ENCODE measurements around the gene GPR176. TPM values are rescaled to one million over a fixed set of nuclear protein-coding genes. Genes with fewer than 3 reads are reported as not detected.

GPR176 gene
- polyA plus RNA-seq, 1 of the 3 experiments (the other 2 are of a cell fraction), result 21.9 TPM

DNA sequence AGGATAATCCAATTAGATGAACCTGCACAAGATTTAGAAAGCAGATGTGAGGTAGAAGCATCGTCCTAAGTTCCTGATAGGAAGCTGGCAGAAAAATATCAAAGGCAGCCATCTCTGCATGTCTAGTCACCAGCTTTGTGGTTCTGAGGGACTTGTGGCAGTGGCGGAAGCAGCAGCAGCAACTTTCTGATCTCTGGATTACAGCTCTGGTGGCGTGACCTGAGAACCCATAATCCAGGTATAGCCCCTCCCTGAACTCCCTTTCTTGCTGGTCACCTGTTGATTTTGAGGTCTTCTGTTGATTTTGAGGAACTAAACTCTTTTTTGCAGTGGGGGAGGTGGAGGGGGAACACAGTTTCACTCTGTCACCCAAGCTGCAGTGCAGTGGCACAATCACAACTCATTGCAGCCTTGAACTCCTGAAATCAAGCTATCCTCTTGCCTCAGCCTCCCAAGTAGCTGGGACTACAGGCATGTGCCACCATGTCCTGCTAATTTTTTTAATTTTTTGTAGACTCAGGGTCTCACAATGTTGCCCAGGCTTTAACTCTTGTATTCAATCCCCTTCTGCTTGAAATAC lies 145.3 kb downstream of the GPR176 start:
- no peaks in the 10 kb centered on the region for H3K36me3 ChIP-seq (replicated peaks in 1 of 2; ENCODE audit: control insufficient read depth in 1 of 2, insufficient read depth in 2 of 2, low read length in 1 of 2)
- no peak overlapping the region for H3K4me2 ChIP-seq
- H3K4me3 ChIP-seq (ENCODE audit: low read depth in 2 of 2, low read length in 1 of 2), result no peak overlapping the region
- peak overlapping the region in 1 of 2 experiments; percentile 53; a peak in 1 of 4 replicates for H3K27ac ChIP-seq (ENCODE audit: low read depth in 2 of 2, low read length in 1 of 2)
- no peaks in the 10 kb centered on the region for H3K9me3 ChIP-seq
- peaks cover 3% of the 10 kb centered on the region for H3F3A ChIP-seq (replicated peaks; ENCODE audit: insufficient read depth)
- no peaks in the 10 kb centered on the region for H3K9me2 ChIP-seq
- TF ChIP-seq EZH2phosphoT487 (IDR thresholded peaks at IDR 0.05; ENCODE audit: borderline replicate concordance, low read depth) (no peak), CHD2 (IDR thresholded peaks at IDR 0.05; ENCODE audit: low read length, partially characterized antibody) (no peak), MAX (IDR thresholded peaks at IDR 0.05; ENCODE audit: low read depth) (no peak), NFIC (IDR thresholded peaks at IDR 0.05; ENCODE audit: borderline replicate concordance) (no peak), RXRA (IDR thresholded peaks at IDR 0.05; ENCODE audit: borderline replicate concordance, low read depth) (no peak), YY1 (IDR thresholded peaks at IDR 0.05; ENCODE audit: low read depth) (no peak), MEF2A (IDR thresholded peaks at IDR 0.05; ENCODE audit: borderline replicate concordance, low read depth) (no peak)
- H3K4me1 ChIP-seq (ENCODE audit: control insufficient read depth in 1 of 2, insufficient read depth in 2 of 2, low read depth in 1 of 2, low read length in 1 of 2), result peaks cover 0 to 11% of the 10 kb centered on the region in 2 experiments; a peak in 1 of 4 replicates
- 81% methylated on average over 3 of the region's 3 CpGs for WGBS (ENCODE audit: low lambda C conversion rate)
- POLR2A ChIA-PET, result no interaction called here
- no peak overlapping the region for H2AFZ ChIP-seq (ENCODE audit: low read depth)
- no peaks in the 10 kb centered on the region for H3K27me3 ChIP-seq (ENCODE audit: insufficient read depth)
- no peak overlapping the region for H3K9ac ChIP-seq
- no peaks in the 10 kb centered on the region for H3K79me2 ChIP-seq (ENCODE audit: insufficient read depth)
- DNase-seq, result no peak
- CTCF ChIA-PET, result interaction anchor here (1.0 to 1.7 kb wide), 2 partner anchors 18 to 1072 kb away, joined by 3 to 9 read pairs; no protein-coding TSS in a partner anchor
- H4K20me1 ChIP-seq (ENCODE audit: insufficient read depth), result no peaks in the 10 kb centered on the region

- Histone ChIP-seq H3K4me1 (ENCODE audit: control insufficient read depth in 1 of 2, insufficient read depth in 2 of 2, low read depth in 1 of 2, low read length in 1 of 2) (peaks cover 0 to 11% of the 10 kb centered on the region in 2 experiments; a peak in 1 of 4 replicates), H3K36me3 (replicated peaks in 1 of 2; ENCODE audit: control insufficient read depth in 1 of 2, insufficient read depth in 2 of 2, low read length in 1 of 2) (no peaks in the 10 kb centered on the region), H3K4me3 (ENCODE audit: low read depth in 2 of 2, low read length in 1 of 2) (peak overlapping the region in 1 of 2 experiments; percentile 22; a peak in 1 of 4 replicates), H3F3A (replicated peaks; ENCODE audit: insufficient read depth) (no peaks in the 10 kb centered on the region), H3K79me2 (ENCODE audit: insufficient read depth) (no peaks in the 10 kb centered on the region), H3K9me2 (peaks cover 1% of the 10 kb centered on the region; the same call in 1 of the 2 replicates), H4K20me1 (ENCODE audit: insufficient read depth) (no peaks in the 10 kb centered on the region), H3K4me2 (peak overlapping the region; percentile 35; the same call in 1 of the 2 replicates), H2AFZ (ENCODE audit: low read depth) (peak overlapping the region; percentile 74; the same call in 1 of the 2 replicates), H3K9ac (peak overlapping the region; percentile 26), H3K27me3 (ENCODE audit: insufficient read depth) (no peaks in the 10 kb centered on the region), H3K27ac (ENCODE audit: low read depth in 2 of 2, low read length in 1 of 2) (peak overlapping the region; percentile 25 to 55; a peak in 3 of 4 replicates), H3K9me3 (no peaks in the 10 kb centered on the region)
- TF ChIP-seq FOXM1 (IDR thresholded peaks at IDR 0.05; ENCODE audit: low read depth) (no peak), SIN3A (IDR thresholded peaks at IDR 0.05; ENCODE audit: borderline replicate concordance, low read depth, low read length) (no peak), USF1 (IDR thresholded peaks at IDR 0.05; ENCODE audit: borderline replicate concordance, low read depth) (no peak), SMC3 (IDR thresholded peaks at IDR 0.05; ENCODE audit: low read depth, low read length) (no peak), TAF1 (IDR thresholded peaks at IDR 0.05; ENCODE audit: borderline replicate concordance, low read depth, low read length) (no peak), NFIC (IDR thresholded peaks at IDR 0.05; ENCODE audit: borderline replicate concordance) (no peak), RAD21 (IDR thresholded peaks at IDR 0.05; ENCODE audit: low read length) (no peak), MAX (IDR thresholded peaks at IDR 0.05; ENCODE audit: low read depth) (no peak)
- TF ChIP-seq, protein P1, sequence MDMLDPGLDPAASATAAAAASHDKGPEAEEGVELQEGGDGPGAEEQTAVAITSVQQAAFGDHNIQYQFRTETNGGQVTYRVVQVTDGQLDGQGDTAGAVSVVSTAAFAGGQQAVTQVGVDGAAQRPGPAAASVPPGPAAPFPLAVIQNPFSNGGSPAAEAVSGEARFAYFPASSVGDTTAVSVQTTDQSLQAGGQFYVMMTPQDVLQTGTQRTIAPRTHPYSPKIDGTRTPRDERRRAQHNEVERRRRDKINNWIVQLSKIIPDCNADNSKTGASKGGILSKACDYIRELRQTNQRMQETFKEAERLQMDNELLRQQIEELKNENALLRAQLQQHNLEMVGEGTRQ (IDR thresholded peaks at IDR 0.05; ENCODE audit: borderline replicate concordance, low read depth, low read length), result no peak
- TF ChIP-seq, protein P2, sequence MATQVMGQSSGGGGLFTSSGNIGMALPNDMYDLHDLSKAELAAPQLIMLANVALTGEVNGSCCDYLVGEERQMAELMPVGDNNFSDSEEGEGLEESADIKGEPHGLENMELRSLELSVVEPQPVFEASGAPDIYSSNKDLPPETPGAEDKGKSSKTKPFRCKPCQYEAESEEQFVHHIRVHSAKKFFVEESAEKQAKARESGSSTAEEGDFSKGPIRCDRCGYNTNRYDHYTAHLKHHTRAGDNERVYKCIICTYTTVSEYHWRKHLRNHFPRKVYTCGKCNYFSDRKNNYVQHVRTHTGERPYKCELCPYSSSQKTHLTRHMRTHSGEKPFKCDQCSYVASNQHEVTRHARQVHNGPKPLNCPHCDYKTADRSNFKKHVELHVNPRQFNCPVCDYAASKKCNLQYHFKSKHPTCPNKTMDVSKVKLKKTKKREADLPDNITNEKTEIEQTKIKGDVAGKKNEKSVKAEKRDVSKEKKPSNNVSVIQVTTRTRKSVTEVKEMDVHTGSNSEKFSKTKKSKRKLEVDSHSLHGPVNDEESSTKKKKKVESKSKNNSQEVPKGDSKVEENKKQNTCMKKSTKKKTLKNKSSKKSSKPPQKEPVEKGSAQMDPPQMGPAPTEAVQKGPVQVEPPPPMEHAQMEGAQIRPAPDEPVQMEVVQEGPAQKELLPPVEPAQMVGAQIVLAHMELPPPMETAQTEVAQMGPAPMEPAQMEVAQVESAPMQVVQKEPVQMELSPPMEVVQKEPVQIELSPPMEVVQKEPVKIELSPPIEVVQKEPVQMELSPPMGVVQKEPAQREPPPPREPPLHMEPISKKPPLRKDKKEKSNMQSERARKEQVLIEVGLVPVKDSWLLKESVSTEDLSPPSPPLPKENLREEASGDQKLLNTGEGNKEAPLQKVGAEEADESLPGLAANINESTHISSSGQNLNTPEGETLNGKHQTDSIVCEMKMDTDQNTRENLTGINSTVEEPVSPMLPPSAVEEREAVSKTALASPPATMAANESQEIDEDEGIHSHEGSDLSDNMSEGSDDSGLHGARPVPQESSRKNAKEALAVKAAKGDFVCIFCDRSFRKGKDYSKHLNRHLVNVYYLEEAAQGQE (IDR thresholded peaks at IDR 0.05; ENCODE audit: low read depth, low read length), result no peak
- no peak for DNase-seq
- 88% methylated on average over 8 of the region's 8 CpGs for WGBS (ENCODE audit: low lambda C conversion rate)
- ChIA-PET POLR2A (no interaction called here), CTCF (interaction anchor here (1.0 to 4.1 kb wide), 2 partner anchors 12 to 14 kb away, joined by 3 to 35 read pairs; no protein-coding TSS in a partner anchor)
Measured at GRCh38 chr15:39770748-39771689, 149.0 kb downstream of the GPR176 start.

Measured in SK-N-SH (cell line).